ENCODE measurements around the gene NCSTN. TPM values are rescaled to one million over a fixed set of nuclear protein-coding genes. Genes with fewer than 3 reads are reported as not detected.

The NCSTN gene
- total RNA-seq, 4 donors from 2014 or later: 37.2 to 64.9 (median 48.3) TPM

DNA sequence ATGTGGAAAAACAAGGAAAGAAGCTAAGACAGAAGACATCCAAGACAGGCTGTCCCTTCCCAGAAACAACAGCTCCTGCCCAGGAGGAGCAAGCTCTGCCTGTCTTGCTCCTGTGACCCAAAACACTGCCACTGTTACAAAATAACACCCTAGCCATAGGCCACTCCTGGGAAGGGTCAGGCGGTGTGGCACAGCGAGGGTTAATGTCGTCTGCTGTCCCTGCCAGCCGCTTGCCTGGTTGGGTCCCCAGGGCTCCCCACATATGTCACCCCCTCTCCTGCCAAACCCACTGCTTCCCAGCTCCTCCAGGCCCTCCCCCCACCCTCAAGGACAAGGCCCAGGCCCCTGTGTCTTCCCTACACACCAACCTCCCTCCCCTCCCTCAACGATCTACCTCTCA is 19.8 kb downstream of the NCSTN start:
- H3K4me3 ChIP-seq (ENCODE audit: low read depth, poor library complexity, severe bottlenecking): no peak overlapping the region
- peak in 1 of 2 donors; percentile 72 for DNase-seq (ENCODE audit: low spot score in 2 of 2)
- TF ChIP-seq, protein P1, sequence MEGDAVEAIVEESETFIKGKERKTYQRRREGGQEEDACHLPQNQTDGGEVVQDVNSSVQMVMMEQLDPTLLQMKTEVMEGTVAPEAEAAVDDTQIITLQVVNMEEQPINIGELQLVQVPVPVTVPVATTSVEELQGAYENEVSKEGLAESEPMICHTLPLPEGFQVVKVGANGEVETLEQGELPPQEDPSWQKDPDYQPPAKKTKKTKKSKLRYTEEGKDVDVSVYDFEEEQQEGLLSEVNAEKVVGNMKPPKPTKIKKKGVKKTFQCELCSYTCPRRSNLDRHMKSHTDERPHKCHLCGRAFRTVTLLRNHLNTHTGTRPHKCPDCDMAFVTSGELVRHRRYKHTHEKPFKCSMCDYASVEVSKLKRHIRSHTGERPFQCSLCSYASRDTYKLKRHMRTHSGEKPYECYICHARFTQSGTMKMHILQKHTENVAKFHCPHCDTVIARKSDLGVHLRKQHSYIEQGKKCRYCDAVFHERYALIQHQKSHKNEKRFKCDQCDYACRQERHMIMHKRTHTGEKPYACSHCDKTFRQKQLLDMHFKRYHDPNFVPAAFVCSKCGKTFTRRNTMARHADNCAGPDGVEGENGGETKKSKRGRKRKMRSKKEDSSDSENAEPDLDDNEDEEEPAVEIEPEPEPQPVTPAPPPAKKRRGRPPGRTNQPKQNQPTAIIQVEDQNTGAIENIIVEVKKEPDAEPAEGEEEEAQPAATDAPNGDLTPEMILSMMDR (IDR thresholded peaks at IDR 0.05): no peak
- no peak for TF ChIP-seq POLR2A (IDR thresholded peaks at IDR 0.05)
- intact Hi-C loops (cut with DNase I; ENCODE audit: low total_unique reads): no loop called here
- WGBS, 2 donors: 59 to 61% methylated on average over 5 of the region's 5 CpGs

DNA sequence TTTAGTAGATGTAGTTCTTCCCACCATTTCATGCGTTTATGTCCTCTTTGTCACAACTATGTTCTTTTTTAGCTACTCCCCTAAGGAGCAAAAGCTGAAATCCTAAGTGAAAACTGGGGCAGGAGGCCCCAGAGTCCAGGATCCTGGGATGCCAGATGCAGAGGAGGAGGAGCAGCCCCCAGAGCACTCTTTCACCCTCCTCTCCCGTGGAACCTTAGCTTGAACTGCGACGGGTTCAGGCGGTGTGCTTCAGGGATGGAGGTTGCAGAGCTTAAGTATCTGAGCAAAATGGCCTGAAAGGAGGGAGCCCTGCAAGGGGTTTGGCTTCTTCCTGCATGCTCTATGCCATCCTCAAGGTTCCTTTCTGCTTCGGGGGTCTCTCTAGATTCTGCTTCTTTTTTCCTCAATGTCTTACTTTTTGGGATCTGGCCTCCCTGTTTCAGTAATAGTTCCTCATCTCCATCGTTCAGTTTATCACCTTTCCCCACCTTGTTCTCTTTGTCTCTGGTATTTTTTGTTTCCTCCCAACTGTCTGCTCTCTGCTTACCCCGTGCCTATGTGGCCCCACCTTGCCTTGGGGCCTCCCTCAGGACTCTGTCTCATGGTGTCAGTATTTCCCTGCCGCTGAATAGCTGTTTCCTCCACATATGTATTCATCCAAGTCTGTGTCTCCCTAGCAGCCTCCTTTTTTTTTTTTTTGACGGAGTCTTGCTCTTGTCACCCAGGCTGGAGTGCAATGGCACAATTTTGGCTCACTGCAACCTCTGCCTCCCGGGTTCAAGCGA is 21.0 kb downstream of the NCSTN start:
- H3K4me3 ChIP-seq (ENCODE audit: low read depth, poor library complexity, severe bottlenecking): no peak overlapping the region
- 60 to 68% methylated on average over 12 of the region's 12 CpGs for WGBS, 2 donors
- DNase-seq (ENCODE audit: low spot score in 2 of 2): peak in 1 of 2 donors; percentile 49
- TF ChIP-seq, protein P1 (IDR thresholded peaks at IDR 0.05): no peak
- TF ChIP-seq POLR2A (IDR thresholded peaks at IDR 0.05): no peak
- intact Hi-C loops (cut with DNase I; ENCODE audit: low total_unique reads): no loop called here

DNA sequence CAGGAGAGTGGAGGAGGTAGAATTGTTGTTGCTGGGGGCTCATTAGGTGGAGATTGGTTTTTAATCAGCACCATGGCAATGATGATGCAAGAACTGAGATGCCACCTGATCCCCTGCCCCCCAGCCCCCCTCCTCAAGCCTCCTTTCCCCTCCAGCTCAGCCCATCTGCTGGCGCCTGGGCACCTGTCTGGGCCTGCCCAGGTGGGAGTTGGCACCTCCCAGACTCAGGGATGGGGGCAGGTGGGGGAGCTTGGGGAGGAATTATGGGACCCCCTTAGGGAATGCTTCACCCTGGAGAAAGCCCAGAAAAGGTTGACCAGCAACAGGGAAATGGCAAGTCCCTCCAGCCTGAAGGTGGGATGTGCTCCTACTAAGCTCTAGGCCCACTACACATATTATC is 22.1 kb downstream of the NCSTN start:
- H3K4me3 ChIP-seq (ENCODE audit: low read depth, poor library complexity, severe bottlenecking): no peak overlapping the region
- peak in 1 of 2 donors; percentile 57 for DNase-seq (ENCODE audit: low spot score in 2 of 2)
- TF ChIP-seq, protein P1 (IDR thresholded peaks at IDR 0.05): no peak
- no peak for TF ChIP-seq POLR2A (IDR thresholded peaks at IDR 0.05)
- intact Hi-C loops (cut with DNase I; ENCODE audit: low total_unique reads): no loop called here
- WGBS, 2 donors: 82 to 86% methylated on average over 1 of the region's 1 CpG

DNA sequence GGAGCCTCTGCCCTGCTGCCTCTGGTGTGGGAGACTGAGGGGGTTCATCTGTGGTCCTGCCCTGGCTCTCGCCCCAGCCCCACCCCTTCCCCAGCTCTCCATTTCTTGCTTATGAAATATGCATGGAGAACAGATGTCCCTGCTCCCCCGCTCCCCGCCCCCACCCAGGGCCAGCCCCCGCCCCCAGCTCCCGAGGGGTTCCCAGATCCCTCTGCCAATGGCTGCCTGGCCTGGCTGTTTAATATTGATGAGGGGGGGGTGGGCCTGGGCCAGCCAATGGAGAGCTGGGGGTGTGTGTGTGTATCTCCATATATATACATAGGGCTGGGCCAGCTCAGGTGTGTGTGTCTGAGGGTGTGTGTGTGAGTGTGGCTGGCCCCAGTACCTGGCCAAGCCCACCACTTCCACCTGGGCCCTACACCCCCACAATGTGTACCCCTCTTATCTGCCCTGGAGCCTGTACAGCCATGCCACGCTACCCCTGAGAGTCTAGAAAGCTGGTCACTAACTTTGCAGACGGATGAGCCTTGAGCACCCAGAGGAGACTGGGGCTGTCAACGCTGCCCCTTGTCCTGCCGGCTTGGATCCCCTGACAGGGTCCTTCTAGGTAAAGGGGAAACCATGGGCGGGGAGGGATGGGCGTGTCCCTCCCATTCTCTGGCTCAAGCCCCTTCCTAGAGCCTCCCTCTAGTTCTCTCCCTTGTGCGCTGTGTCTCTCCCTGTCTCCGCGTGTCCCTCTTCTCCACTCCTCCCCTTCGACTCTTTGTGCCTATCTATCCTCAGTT is 23.7 kb downstream of the NCSTN start, which contains the start of gene NHLH1:
Gene NHLH1 (plus strand): TSS at position 341 of the 785 bp plus-strand sequence. CDS start 3,661 bp downstream, outside the sequence.
- TF ChIP-seq, protein P1 (IDR thresholded peaks at IDR 0.05): no peak
- no peak for TF ChIP-seq POLR2A (IDR thresholded peaks at IDR 0.05)
- intact Hi-C loops (cut with DNase I; ENCODE audit: low total_unique reads): no loop called here
- H3K4me3 ChIP-seq (ENCODE audit: low read depth, poor library complexity, severe bottlenecking): no peak within 1 kb of the TSS
- DNase-seq (ENCODE audit: low spot score in 2 of 2): peak in 1 of 2 donors; percentile 72
- 65 to 72% methylated on average over 15 of the region's 15 CpGs for WGBS, 2 donors

DNA sequence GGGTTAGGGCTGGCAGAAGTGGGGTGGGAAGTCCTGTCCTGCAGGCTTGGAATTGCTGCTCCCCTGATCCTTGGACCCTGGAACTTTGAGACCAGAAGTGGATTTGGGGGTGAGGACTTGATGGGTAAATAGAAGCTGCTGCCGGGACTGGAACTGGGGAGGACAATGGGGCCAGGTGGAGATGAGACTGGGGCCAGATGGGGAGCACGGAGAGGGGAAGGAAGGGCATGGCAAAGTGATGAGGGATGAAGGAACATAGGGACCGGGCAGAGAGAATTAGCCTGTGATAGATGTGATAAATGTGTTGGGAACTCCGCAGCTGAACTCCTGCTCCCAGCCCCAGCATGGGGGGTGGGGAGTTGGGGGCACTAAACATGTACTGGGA is 24.3 kb downstream of the NCSTN start:
- no peak overlapping the region for H3K4me3 ChIP-seq (ENCODE audit: low read depth, poor library complexity, severe bottlenecking)
- WGBS, 2 donors: 57 to 64% methylated on average over 4 of the region's 4 CpGs
- intact Hi-C loops (cut with DNase I; ENCODE audit: low total_unique reads): no loop called here
- TF ChIP-seq, protein P1 (IDR thresholded peaks at IDR 0.05): no peak
- DNase-seq (ENCODE audit: low spot score in 2 of 2): peak in 1 of 2 donors; percentile 31

All from lower leg skin (tissue), 4 donors.